ENCODE measurements around the gene NPLOC4.

The NPLOC4 gene

GRCh38 chr17:81529437-81529803, 107.5 kb downstream of the NPLOC4 start:
- no peak for TF ChIP-seq CTCF (conservative IDR thresholded peaks at IDR 0.05; ENCODE audit: low read depth, low read length)
- no peak overlapping the region for H3K4me3 ChIP-seq (ENCODE audit: low read length)
- DNase-seq (ENCODE audit: low read depth) = no peak

- H3K4me3 ChIP-seq (ENCODE audit: low read length) = no peak overlapping the region
- DNase-seq (ENCODE audit: low read depth) = no peak
- no peak for TF ChIP-seq CTCF (conservative IDR thresholded peaks at IDR 0.05; ENCODE audit: low read depth, low read length)
These were observed 108.1 kb downstream of the NPLOC4 start for GRCh38 chr17:81528651-81529436.

- no peak overlapping the region for H3K4me3 ChIP-seq (ENCODE audit: low read length)
- no peak for DNase-seq (ENCODE audit: low read depth)
- no peak for TF ChIP-seq CTCF (conservative IDR thresholded peaks at IDR 0.05; ENCODE audit: low read depth, low read length)
These were observed 108.6 kb downstream of the NPLOC4 start for GRCh38 chr17:81528384-81528650.

GRCh38 chr17:81527591-81528383, 109.1 kb downstream of the NPLOC4 start, which contains the start of gene FSCN2:
TSS of gene FSCN2 (plus strand) at chr17:81528377. CDS start at chr17:81528532, 155 bp downstream.
- TF ChIP-seq CTCF (conservative IDR thresholded peaks at IDR 0.05; ENCODE audit: low read depth, low read length) = peak; percentile 25
- no peak for DNase-seq (ENCODE audit: low read depth)
- no peak within 1 kb of the TSS for H3K4me3 ChIP-seq (ENCODE audit: low read length)

GRCh38 chr17:81526662-81527571, 110.0 kb downstream of the NPLOC4 start:
- TF ChIP-seq CTCF (conservative IDR thresholded peaks at IDR 0.05; ENCODE audit: low read depth, low read length) = no peak
- DNase-seq (ENCODE audit: low read depth) = no peak
- H3K4me3 ChIP-seq (ENCODE audit: low read length) = no peak overlapping the region

GRCh38 chr17:81524865-81525159, 112.1 kb downstream of the NPLOC4 start:
- no peak for DNase-seq (ENCODE audit: low read depth)
- no peak overlapping the region for H3K4me3 ChIP-seq (ENCODE audit: low read length)
- TF ChIP-seq CTCF (conservative IDR thresholded peaks at IDR 0.05; ENCODE audit: low read depth, low read length) = no peak

Data from retinal pigment epithelial cell (primary cell).